Mononuclear cell (primary cell): ENCODE results near the gene DDX1. TPM values are rescaled to one million over a fixed set of nuclear protein-coding genes. Genes with fewer than 3 reads are reported as not detected.

Source experiments
- H3K27me3 ChIP-seq: 2 replicates; pipeline ENCODE4 v1.6.0; 2011; ENCODE audit warnings: low read length, control low read depth; ENCODE audit not compliant: insufficient read depth
- H3K4me1 ChIP-seq: 2 replicates; pipeline ENCODE4 v1.5.1; 2011; ENCODE audit warnings: mild to moderate bottlenecking, low read length, control low read depth; ENCODE audit not compliant: insufficient read depth
- H3K4me3 ChIP-seq: 2 replicates; pipeline ENCODE4 v1.5.1; 2011; ENCODE audit warnings: mild to moderate bottlenecking, low read length, moderate library complexity
- H3K9me3 ChIP-seq: 2 replicates; pipeline ENCODE4 v1.5.1; 2011; ENCODE audit warnings: low read depth, mild to moderate bottlenecking, control low read depth, low read length
- total RNA-seq: library from RNA; depleted of rRNA; stranded (reverse); fragments of >200 nt; gene quantifications from one replicate; pipeline ENCODE4 v1.2.3, GENCODE V29; 2012

Gene DDX1
- total RNA-seq, 1 donor, result 55.5 TPM

- Histone ChIP-seq H3K9me3 (no peaks in the 10 kb centered on the region), H3K4me3 (no peak overlapping the region), H3K27me3 (no peaks in the 10 kb centered on the region), H3K4me1 (no peaks in the 10 kb centered on the region)
Observed at GRCh38 chr2:15647622-15648590, 56.2 kb downstream of the DDX1 start.

DNA sequence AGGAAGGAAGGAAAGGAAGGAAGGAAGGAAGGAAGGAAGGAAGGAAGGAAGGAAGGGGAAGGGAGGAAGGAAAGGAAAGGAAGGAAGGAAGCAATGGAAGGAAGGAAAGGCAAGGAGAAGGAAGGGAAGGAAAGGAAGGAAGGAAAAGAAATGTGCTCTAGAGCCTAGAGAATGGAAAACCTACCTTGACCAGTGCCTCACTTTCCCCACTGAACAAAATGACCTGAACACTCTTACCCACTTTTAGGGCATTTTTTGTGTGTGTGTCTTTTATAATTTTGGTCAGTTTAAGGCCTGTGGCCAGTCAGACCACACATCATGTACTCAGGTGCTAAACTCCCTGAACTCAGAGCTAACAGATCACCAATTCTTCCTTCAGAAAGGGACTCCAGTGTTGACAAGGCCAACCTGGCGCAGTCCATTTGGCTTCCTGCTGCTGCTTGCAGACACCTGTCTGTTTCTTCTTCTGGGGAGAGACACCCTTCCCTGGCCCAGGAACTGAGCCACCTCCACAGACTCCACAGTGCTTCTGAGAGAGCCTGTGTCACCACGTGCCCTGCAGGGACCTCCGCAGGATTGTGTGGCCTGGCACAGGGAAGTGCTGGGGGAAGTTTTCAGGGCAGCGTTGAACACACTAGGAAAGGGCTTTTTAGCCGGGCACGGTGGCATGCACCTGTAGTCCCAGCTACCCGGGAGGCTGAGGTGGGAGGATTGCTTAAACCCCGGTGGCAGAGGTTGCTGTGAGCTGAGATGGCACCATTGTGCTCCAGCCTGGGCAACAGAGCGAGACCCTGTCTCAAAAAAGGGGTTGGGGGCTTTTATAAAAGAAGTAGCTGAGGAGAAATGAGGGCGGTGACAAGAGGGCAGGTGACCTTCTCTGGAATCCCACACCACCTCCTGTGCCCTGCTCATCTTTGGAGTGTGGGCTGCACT is 57.2 kb downstream of the DDX1 start:
- Histone ChIP-seq H3K9me3 (no peaks in the 10 kb centered on the region), H3K4me3 (no peak overlapping the region), H3K27me3 (no peaks in the 10 kb centered on the region), H3K4me1 (no peaks in the 10 kb centered on the region)

DNA sequence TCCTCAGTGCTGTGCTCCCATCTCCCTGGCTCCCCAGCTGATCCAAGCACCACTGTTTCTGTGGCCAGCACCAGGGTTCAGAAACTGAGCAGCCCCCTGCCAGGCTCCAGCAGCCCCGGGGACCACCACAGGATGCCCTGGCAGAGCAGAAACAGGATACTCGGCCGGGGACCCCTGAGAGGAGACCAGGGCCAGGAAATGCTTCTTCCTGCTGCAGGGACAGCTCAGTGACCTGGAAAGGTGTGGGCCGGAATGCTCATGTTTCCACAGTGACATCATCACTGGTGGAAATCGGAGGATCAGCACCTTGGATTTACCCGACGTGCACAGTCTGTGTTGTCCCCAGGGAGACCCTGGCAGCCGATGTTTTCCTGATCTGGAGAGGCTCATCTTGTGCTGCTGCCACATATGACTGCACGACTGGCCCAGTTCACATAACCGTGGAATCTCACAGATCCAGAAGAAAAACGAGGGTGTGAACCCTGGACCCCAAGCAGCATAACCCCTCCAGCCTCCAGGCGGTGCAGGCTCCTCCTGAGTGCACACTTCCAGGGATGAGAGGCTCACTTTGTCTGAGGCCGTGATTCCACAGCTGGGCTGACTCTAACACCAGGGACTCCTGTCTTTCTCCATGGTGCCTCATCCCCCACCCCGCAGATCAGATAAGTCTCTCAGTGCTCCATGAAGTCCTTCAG is 58.0 kb downstream of the DDX1 start:
- no peak overlapping the region for H3K4me3 ChIP-seq
- H3K9me3 ChIP-seq, result no peaks in the 10 kb centered on the region
- no peaks in the 10 kb centered on the region for H3K27me3 ChIP-seq
- no peaks in the 10 kb centered on the region for H3K4me1 ChIP-seq

- Histone ChIP-seq H3K9me3 (no peaks in the 10 kb centered on the region), H3K4me1 (no peaks in the 10 kb centered on the region), H3K4me3 (no peak overlapping the region), H3K27me3 (no peaks in the 10 kb centered on the region)
Observed at GRCh38 chr2:15650616-15651366, 59.1 kb downstream of the DDX1 start.

GRCh38 chr2:15651367-15651727 is 59.7 kb downstream of the DDX1 start:
- H3K27me3 ChIP-seq, result no peaks in the 10 kb centered on the region
- H3K9me3 ChIP-seq, result no peaks in the 10 kb centered on the region
- no peak overlapping the region for H3K4me3 ChIP-seq

GRCh38 chr2:15652252-15652651 is 60.6 kb downstream of the DDX1 start:
- Histone ChIP-seq H3K27me3 (no peaks in the 10 kb centered on the region), H3K4me3 (no peak overlapping the region), H3K4me1 (no peaks in the 10 kb centered on the region), H3K9me3 (no peaks in the 10 kb centered on the region)

More at GRCh38 chr2:15651367-15651727, 59.7 kb downstream of the DDX1 start:
- no peaks in the 10 kb centered on the region for H3K4me1 ChIP-seq

- H3K4me1 ChIP-seq, result no peaks in the 10 kb centered on the region
- H3K27me3 ChIP-seq, result no peaks in the 10 kb centered on the region
- H3K9me3 ChIP-seq, result no peaks in the 10 kb centered on the region
- no peak overlapping the region for H3K4me3 ChIP-seq
Observed at GRCh38 chr2:15652801-15653200, 61.1 kb downstream of the DDX1 start.

GRCh38 chr2:15653806-15654726 is 62.4 kb downstream of the DDX1 start:
- no peaks in the 10 kb centered on the region for H3K4me1 ChIP-seq
- no peaks in the 10 kb centered on the region for H3K27me3 ChIP-seq
- H3K4me3 ChIP-seq, result no peak overlapping the region
- H3K9me3 ChIP-seq, result no peaks in the 10 kb centered on the region

DNA sequence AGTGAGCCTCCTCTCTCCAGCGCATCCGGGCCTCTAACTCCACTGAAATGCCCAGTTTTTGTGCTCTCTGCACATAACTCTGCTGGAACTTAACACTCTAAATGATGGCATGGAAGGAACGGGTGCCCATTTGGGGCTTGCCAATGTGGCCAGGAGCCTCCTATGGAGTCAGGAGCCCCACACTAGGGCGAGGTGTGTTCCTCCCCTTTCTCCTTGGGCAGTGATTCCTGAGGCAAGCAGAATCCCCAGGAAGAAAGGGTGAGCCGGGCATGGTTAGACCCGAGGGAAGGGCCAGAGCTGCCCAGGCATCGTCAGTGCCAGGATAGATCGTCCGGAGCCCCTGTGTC is 63.0 kb downstream of the DDX1 start:
- no peaks in the 10 kb centered on the region for H3K4me1 ChIP-seq
- no peaks in the 10 kb centered on the region for H3K9me3 ChIP-seq
- H3K4me3 ChIP-seq, result no peak overlapping the region
- H3K27me3 ChIP-seq, result no peaks in the 10 kb centered on the region

GRCh38 chr2:15655123-15655887 is 63.6 kb downstream of the DDX1 start:
- H3K9me3 ChIP-seq, result no peaks in the 10 kb centered on the region
- no peaks in the 10 kb centered on the region for H3K27me3 ChIP-seq
- H3K4me1 ChIP-seq, result no peaks in the 10 kb centered on the region
- no peak overlapping the region for H3K4me3 ChIP-seq

DNA sequence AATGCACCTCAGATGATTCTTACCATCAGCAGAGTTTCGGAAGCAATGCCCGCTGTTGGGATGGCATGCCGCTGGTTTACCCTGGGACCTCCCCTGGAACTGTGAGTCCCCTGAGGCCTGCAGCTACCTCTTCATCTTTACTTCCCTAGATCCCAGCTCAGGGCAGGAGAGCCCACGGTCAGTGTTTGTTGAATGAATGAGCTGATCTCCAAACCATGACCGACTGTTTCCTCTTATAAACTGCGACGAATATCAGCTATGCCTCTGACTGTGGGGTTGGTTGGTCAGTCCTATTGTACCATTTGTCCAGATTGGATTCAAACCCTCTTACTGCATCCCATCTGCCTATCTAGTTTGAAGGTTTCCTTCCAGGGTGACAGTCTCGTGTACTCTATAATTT is 64.4 kb downstream of the DDX1 start:
- no peaks in the 10 kb centered on the region for H3K4me1 ChIP-seq
- H3K4me3 ChIP-seq, result no peak overlapping the region
- no peaks in the 10 kb centered on the region for H3K9me3 ChIP-seq
- H3K27me3 ChIP-seq, result no peaks in the 10 kb centered on the region

GRCh38 chr2:15657759-15658158 is 66.1 kb downstream of the DDX1 start:
- H3K4me1 ChIP-seq, result no peaks in the 10 kb centered on the region
- no peaks in the 10 kb centered on the region for H3K9me3 ChIP-seq
- no peaks in the 10 kb centered on the region for H3K27me3 ChIP-seq
- H3K4me3 ChIP-seq, result no peak overlapping the region

DNA sequence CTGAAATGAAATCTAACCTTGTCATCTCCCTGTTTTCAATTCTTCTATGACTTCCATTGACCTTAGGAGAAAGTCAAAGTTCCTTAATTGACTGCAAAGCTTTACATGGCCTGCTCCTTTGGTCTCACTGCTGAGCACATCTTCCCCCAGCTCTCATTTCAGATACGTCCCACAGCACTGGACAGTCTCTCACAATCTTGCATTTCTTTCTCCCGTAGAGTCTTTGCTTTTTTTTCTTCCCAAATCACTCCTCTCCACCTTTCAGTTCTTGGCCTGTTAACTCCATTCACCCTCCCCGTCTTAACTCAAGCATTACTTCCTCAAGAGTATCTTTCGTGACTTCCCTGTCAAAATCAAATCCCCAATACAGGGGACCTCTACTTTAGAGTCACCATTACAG is 67.2 kb downstream of the DDX1 start:
- H3K4me1 ChIP-seq, result no peaks in the 10 kb centered on the region
- no peaks in the 10 kb centered on the region for H3K27me3 ChIP-seq
- H3K9me3 ChIP-seq, result no peaks in the 10 kb centered on the region
- H3K4me3 ChIP-seq, result no peak overlapping the region
